Transverse colon (tissue), 4 donors: ENCODE measurements around the gene HSBP1L1. TPM values are rescaled to one million over a fixed set of nuclear protein-coding genes. Genes with fewer than 3 reads are reported as not detected.
A peak's percentile ranks its signal among the peaks of the same experiment; 100 is the strongest.

Experiments
- DNase-seq: peaks from one replicate; pipeline ENCODE4 v3.0.0-alpha.2; 2019
- H3K27ac ChIP-seq, 4 donors: fragments of 200-600 bp; sonication (generic); 2 replicates each; pipeline ENCODE4 v1.5.1; 2016 to 2018; ENCODE audit warnings: inconsistent platforms in 4 of 4
- H3K27me3 ChIP-seq: fragments of 200-600 bp; sonication (generic); 2 replicates; pipeline ENCODE4 v1.5.1; 2017; ENCODE audit warnings: inconsistent platforms
- H3K36me3 ChIP-seq, 4 donors: fragments of 200-600 bp; sonication (generic); 2 replicates each; pipeline ENCODE4 v1.5.1; 2017 to 2019; ENCODE audit warnings: inconsistent platforms in 4 of 4
- H3K4me1 ChIP-seq, 4 donors: fragments of 200-600 bp; sonication (generic); 2 replicates each; pipeline ENCODE4 v1.5.1; 2017 to 2020; ENCODE audit warnings: inconsistent platforms in 4 of 4
- H3K4me3 ChIP-seq, 4 donors: fragments of 200-600 bp; sonication (generic); 1 replicate in 1 of 4; 2 replicates in 3 of 4; pipeline versions ENCODE4 v1.5.1 to v1.6.1; 2017 to 2019; ENCODE audit warnings: inconsistent platforms in 4 of 4
- H3K9me3 ChIP-seq, 2 donors: fragments of 200-600 bp; sonication (generic); 2 replicates each; pipeline ENCODE4 v1.5.1; 2017 to 2019; ENCODE audit warnings: inconsistent platforms in 2 of 2
- CTCF ChIP-seq, 5 experiments: fragments of 200-600 bp in 3 of 5; fragments of 450-650 bp in 2 of 5; sonication (generic) in 3 of 5; IDR thresholded peaks; 1 replicate in 2 of 5; 2 replicates in 3 of 5; pipeline ENCODE4 v1.5.1; 2016 to 2017; ENCODE audit warnings: antibody characterized with exemption in 5 of 5, inconsistent platforms in 3 of 5, mild to moderate bottlenecking in 2 of 5, moderate library complexity in 1 of 5
- EP300 ChIP-seq: sonication (generic); formaldehyde crosslinking; IDR thresholded peaks from one replicate; pipeline ENCODE4 v1.6.1; 2017; ENCODE audit warnings: antibody characterized with exemption, low read depth
- POLR2A ChIP-seq: fragments of 450-650 bp; IDR thresholded peaks from one replicate; pipeline ENCODE4 v1.6.1; 2016; ENCODE audit warnings: antibody characterized with exemption, mild to moderate bottlenecking, moderate library complexity
- POLR2AphosphoS5 ChIP-seq, 3 donors: sonication (generic); formaldehyde crosslinking; IDR thresholded peaks; one replicate each; pipeline ENCODE4 v1.6.1; 2016; ENCODE audit warnings: antibody characterized with exemption in 3 of 3
- WGBS, 2 donors: methylation state at CpG; one replicate each; pipeline ENCODE4 v1.1.5; 2018; ENCODE audit warnings: low coverage in 1 of 2; 5-methylcytosine and 5-hydroxymethylcytosine counted together
- in situ Hi-C, 4 donors: fragments of 200-750 bp; cut with MboI; loops; one replicate each; pipeline versions ENCODE4 v1.15.0 to v1.15.1; 2017; ENCODE audit warnings: low sequenced_read_pairs in 3 of 4, low pct_ligation_motif_present in 1 of 4, low pct_unique_long_range_greater_than_20kb in 1 of 4
- intact Hi-C: fragments of 100-400 bp; cut with DNase I; formaldehyde crosslinking; loops from one replicate; pipeline ENCODE4 v1.15.1; 2023; ENCODE audit warnings: low total_unique reads
- total RNA-seq, 4 donors: library from RNA; depleted of rRNA; stranded (reverse); fragments of >200 nt; gene quantifications; one replicate each; pipeline ENCODE4 v1.1.0, GENCODE V29; 2016

HSBP1L1 gene
- total RNA-seq, 4 donors from 2014 or later: 48.4 to 211 (median 109) TPM

- WGBS, 2 donors: 5 to 14% methylated on average over 1 to 19 of the region's 81 CpGs
- TF ChIP-seq POLR2A (peak; percentile 55), EP300 (no peak), POLR2AphosphoS5 (IDR thresholded peaks at IDR 0.05) (peak in 2 of 3 donors; percentile 28 to 60), CTCF (IDR thresholded peaks at IDR 0.05) (no peak)
- Histone ChIP-seq H3K9me3 (no peaks in the 10 kb centered on the region), H3K36me3 (no peaks in the 10 kb centered on the region), H3K4me1 (peaks cover 24 to 83% (median 50%) of the 10 kb centered on the region in 4 donors), H3K4me3 (peak overlapping the region; percentile 95 to 98 (median 97)), H3K27me3 (no peaks in the 10 kb centered on the region), H3K27ac (peak overlapping the region; percentile 85 to 98 (median 96))
- peak; percentile 59 for DNase-seq
- intact Hi-C loops: loop anchor here (2.0 to 5.0 kb wide), 2 partner anchors 37 to 82 kb away; partner anchors contain the start of gene TXNL4A
- in situ Hi-C loops: loop anchor here in 1 of 4 donors (10.0 kb wide), 1 partner anchor 84 kb away; the partner anchor contains the start of gene RBFA
Observed at GRCh38 chr18:79950515-79951341, 13.7 kb upstream of the HSBP1L1 start.

- in situ Hi-C loops (loop anchor here in 1 of 4 donors (10.0 kb wide), 1 partner anchor 83 kb away; the partner anchor contains the start of gene RBFA), intact Hi-C loops (loop anchor here (2.0 to 5.0 kb wide), 2 partner anchors 36 to 81 kb away; partner anchors contain the start of gene TXNL4A)
- Histone ChIP-seq H3K27me3 (no peaks in the 10 kb centered on the region), H3K9me3 (no peaks in the 10 kb centered on the region), H3K27ac (peak within 1 kb of the TSS; percentile 85 to 98 (median 96)), H3K36me3 (no peaks in the 10 kb centered on the region), H3K4me1 (peaks cover 24 to 75% (median 49%) of the 10 kb centered on the region in 4 donors), H3K4me3 (peak within 1 kb of the TSS; percentile 95 to 98 (median 97))
- 0 to 1% methylated on average over 14 to 32 of the region's 126 CpGs for WGBS, 2 donors
- TF ChIP-seq CTCF (IDR thresholded peaks at IDR 0.05) (no peak), EP300 (no peak), POLR2A (peak; percentile 73), POLR2AphosphoS5 (IDR thresholded peaks at IDR 0.05) (peak; percentile 82 to 94 (median 90))
- peak; percentile 96 for DNase-seq
Observed at GRCh38 chr18:79951545-79952455, 12.6 kb upstream of the HSBP1L1 start, which contains the start of gene SLC66A2. TSS of gene SLC66A2 (minus strand) at chr18:79951653. CDS start at chr18:79950926, 727 bp downstream.

GRCh38 chr18:79952456-79952995, 11.9 kb upstream of the HSBP1L1 start:
- H3K9me3 ChIP-seq: no peaks in the 10 kb centered on the region
- H3K27ac ChIP-seq: peak overlapping the region; percentile 82 to 98 (median 96)
- no peaks in the 10 kb centered on the region for H3K36me3 ChIP-seq
- in situ Hi-C loops: loop anchor here in 1 of 4 donors (10.0 kb wide), 1 partner anchor 82 kb away; the partner anchor contains the start of gene RBFA
- no peak for TF ChIP-seq POLR2A
- TF ChIP-seq POLR2AphosphoS5 (IDR thresholded peaks at IDR 0.05): no peak
- no peak for TF ChIP-seq CTCF (IDR thresholded peaks at IDR 0.05)
- no peak for TF ChIP-seq EP300
- peak; percentile 27 for DNase-seq
- 0 to 28% methylated on average over 2 to 37 of the region's 43 CpGs for WGBS, 2 donors
- peaks cover 24 to 68% (median 46%) of the 10 kb centered on the region in 4 donors for H3K4me1 ChIP-seq
- intact Hi-C loops: loop anchor here (5.0 kb wide), 1 partner anchor 35 kb away; the partner anchor contains the start of gene TXNL4A
- H3K4me3 ChIP-seq: peak overlapping the region; percentile 83 to 98 (median 96)
- no peaks in the 10 kb centered on the region for H3K27me3 ChIP-seq
